Fibroblast of mammary gland (primary cell): ENCODE measurements around the gene FEV.

Source experiments
- DNase-seq: peaks from one replicate; pipeline ENCODE4 v3.0.0-alpha.2; 2010; ENCODE audit warnings: low read depth
- H3K4me3 ChIP-seq: 2 replicates; pipeline ENCODE4 v1.5.1; 2011; ENCODE audit warnings: low read depth, mild to moderate bottlenecking, low read length, moderate library complexity; ENCODE audit not compliant: control insufficient read depth
- TF ChIP-seq, protein P1 (sequence below): conservative IDR thresholded peaks from 2 replicates; pipeline ENCODE4 v1.5.1; 2011; ENCODE audit warnings: low read depth, low read length, inconsistent platforms; ENCODE audit not compliant: control insufficient read depth, insufficient read depth

The FEV gene

DNA sequence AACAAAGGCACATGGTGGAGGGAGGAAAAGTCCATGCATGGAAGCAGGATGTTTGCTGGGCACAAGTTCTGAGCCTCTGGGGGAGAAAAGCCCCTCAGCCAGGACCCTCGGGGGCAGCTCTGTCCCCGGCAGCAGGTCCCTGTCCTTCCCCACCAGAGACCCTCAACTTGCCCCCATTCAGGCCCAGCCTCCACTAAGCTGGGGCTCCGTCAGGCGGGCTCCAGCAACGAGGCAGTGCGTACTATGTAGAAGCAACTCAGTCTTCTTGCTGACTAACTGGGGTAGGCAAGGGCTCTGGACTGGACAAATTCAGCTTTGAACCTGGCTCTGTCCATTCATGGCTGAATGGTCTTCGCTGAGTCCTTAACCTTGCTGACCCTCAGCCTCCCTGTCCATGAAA, 33.3 kb upstream of the FEV start:
- no peak for DNase-seq
- TF ChIP-seq, protein P1, sequence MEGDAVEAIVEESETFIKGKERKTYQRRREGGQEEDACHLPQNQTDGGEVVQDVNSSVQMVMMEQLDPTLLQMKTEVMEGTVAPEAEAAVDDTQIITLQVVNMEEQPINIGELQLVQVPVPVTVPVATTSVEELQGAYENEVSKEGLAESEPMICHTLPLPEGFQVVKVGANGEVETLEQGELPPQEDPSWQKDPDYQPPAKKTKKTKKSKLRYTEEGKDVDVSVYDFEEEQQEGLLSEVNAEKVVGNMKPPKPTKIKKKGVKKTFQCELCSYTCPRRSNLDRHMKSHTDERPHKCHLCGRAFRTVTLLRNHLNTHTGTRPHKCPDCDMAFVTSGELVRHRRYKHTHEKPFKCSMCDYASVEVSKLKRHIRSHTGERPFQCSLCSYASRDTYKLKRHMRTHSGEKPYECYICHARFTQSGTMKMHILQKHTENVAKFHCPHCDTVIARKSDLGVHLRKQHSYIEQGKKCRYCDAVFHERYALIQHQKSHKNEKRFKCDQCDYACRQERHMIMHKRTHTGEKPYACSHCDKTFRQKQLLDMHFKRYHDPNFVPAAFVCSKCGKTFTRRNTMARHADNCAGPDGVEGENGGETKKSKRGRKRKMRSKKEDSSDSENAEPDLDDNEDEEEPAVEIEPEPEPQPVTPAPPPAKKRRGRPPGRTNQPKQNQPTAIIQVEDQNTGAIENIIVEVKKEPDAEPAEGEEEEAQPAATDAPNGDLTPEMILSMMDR: no peak
- no peak overlapping the region for H3K4me3 ChIP-seq

DNA sequence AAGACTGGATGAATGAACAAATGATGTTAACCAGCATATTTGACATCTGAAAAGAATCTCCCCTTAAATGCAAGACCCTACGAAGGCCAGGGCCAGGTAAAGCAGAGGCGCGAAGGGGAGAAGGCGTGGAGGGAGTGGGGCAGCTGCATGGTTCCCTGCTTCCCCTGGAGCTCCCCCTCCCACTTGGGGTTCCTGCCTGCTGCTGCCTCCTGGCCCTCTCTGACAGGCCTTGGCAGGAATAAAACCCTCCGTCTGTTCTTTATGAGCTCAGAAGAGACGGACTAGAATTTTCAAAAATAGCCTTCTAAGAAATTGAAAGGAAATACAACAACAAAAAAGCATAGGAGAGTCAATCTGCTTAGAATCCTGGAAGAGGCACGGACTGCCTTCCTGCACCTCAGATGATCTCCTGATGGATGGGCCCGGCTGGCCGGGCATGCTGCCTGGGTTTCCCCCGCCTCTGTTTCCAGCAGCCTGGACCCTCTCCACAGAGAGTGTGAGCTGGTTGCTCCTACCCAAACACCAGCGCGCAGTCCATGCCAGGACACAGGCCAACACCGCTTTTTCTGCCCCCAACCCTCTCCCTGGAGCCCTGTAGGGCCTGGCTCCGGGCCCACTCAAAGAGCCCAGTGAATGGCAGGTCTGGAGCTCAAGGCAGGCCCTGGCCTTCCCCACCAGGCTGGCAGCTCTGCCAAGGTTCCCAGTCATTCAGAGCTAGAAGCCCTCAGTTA, 32.4 kb upstream of the FEV start:
- no peak overlapping the region for H3K4me3 ChIP-seq
- no peak for DNase-seq
- TF ChIP-seq, protein P1: no peak

DNA sequence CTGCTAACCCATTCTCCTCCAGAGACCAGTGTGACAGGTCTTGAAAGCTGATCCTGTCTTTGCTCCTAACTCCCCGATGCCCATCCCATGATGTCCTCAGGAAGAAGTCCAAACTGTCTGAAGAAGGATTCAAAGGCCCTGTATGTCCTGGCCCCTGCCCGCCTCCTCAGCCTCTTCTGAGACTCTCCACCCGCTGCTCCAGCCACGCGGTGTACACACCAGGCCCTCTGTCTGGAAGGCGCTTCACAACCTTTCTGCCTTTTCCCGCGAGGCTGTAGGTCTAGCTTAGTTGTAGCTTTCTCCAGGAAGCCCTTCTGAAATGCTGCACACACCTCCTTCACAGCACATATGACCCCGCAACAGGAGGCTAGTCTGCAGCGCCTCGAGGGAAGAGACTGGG, 31.7 kb upstream of the FEV start:
- H3K4me3 ChIP-seq: no peak overlapping the region
- no peak for DNase-seq
- TF ChIP-seq, protein P1: no peak

DNA sequence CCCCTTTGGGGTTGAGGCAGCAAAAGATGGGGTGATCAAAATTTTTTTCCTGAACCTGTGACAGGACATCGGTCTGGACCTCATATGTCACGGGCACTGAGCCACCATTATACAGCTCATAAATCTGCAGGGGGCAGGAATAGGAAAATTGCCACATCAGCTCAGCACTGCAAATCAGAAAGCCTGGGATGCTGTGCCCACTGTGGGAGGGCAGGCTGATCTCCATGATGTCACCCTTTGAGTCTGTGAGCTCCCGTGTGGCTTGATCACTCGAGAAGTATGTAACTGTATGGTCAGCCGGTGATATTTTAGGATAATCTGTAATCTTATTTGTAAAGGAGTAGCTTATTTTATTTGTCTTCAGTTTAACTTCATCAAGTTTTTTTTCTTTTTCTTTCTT, 25.9 kb upstream of the FEV start:
- DNase-seq: no peak
- TF ChIP-seq, protein P1: no peak
- no peak overlapping the region for H3K4me3 ChIP-seq

DNA sequence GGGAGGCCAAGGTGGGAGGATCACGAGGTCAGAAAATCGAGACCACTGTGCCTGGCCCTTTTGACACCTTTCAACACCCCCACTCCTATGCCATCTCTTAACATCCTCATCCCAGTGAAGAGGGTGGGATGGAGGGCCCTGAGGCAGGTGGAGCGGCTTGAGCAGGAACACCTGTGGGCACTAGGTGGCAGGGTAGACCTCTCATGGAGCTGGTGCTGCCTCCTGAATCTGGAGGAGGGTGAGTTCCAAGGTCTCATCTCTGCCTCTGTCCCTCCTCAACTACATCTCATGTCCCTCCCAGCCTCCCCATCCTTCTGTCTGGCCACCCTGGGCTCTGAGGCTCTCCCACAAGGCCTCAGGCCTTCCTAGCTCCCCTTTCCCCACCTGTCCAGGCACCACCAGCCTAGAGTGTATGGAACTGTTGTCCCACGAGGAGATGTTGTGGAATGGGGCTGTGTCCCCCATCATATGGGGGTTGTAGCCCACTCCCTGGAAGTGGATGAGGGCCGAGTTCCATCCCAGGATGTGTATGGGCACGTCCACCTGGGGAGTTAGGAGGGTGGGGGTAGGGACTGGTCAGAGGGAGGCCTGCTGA, 25.3 kb upstream of the FEV start:
- H3K4me3 ChIP-seq: no peak overlapping the region
- no peak for DNase-seq
- TF ChIP-seq, protein P1: no peak

DNA sequence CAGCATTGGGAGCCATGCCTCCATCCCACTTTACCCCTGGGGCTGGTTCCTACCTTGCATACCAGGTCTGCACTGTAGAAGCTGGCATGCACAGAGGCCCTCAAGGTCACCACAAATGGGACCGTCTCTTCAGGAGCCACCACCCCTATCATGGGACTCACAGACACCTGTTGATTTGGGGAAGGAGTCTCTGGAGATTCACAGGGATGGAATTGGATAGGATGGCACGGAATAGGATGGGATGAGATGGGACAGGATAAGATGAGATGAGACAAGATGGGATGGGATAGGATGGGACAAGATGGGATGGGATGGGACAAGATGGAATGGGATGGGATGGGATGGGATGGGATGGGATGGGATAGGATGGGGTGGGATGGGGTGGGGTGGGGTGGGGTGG, 24.3 kb upstream of the FEV start:
- H3K4me3 ChIP-seq: no peak overlapping the region
- TF ChIP-seq, protein P1: no peak
- DNase-seq: no peak
